Heart left ventricle (tissue), 16 donors: ENCODE results near the gene ANKRD11. TPM values are rescaled to one million over a fixed set of nuclear protein-coding genes. Genes with fewer than 3 reads are reported as not detected.

Experiments
- ATAC-seq, 4 donors: fragments of 200-7000 bp; cut with Tn5 transposase; one replicate each; pipeline ENCODE4 v1.9.1; 2020 to 2022; ENCODE audit warnings: moderate library complexity in 4 of 4, mild to moderate bottlenecking in 3 of 4, moderate number of reproducible peaks in 1 of 4
- DNase-seq, 5 donors: peaks; one replicate each; pipeline ENCODE4 v3.0.0-alpha.2; 2020
- H3K27ac ChIP-seq, 12 donors: fragments of 200-600 bp; sonication (generic) in 4 of 12; one replicate each; pipeline versions ENCODE4 v1.5.0 to v1.8.0; 2016 to 2022; ENCODE audit warnings: mild to moderate bottlenecking in 2 of 12
- H3K27me3 ChIP-seq, 9 donors: fragments of 200-600 bp; sonication (generic) in 2 of 9; one replicate each; pipeline versions ENCODE4 v1.5.1 to v1.8.0; 2016 to 2022; ENCODE audit warnings: mild to moderate bottlenecking in 3 of 9
- H3K36me3 ChIP-seq, 9 donors: fragments of 200-600 bp; sonication (generic) in 2 of 9; one replicate each; pipeline versions ENCODE4 v1.5.0 to v1.8.0; 2018 to 2022; ENCODE audit warnings: mild to moderate bottlenecking in 2 of 9
- H3K4me1 ChIP-seq, 12 donors: fragments of 200-600 bp; sonication (generic) in 4 of 12; one replicate each; pipeline versions ENCODE4 v1.5.0 to v1.8.0; 2016 to 2022; ENCODE audit warnings: mild to moderate bottlenecking in 3 of 12
- H3K4me3 ChIP-seq, 12 donors: fragments of 200-600 bp; sonication (generic) in 4 of 12; one replicate each; pipeline versions ENCODE4 v1.5.0 to v1.8.0; 2017 to 2022; ENCODE audit warnings: mild to moderate bottlenecking in 9 of 12, moderate library complexity in 4 of 12
- H3K9me3 ChIP-seq, 12 donors: fragments of 200-600 bp; sonication (generic) in 4 of 12; one replicate each; pipeline versions ENCODE4 v1.5.0 to v1.8.0; 2016 to 2022; ENCODE audit warnings: mild to moderate bottlenecking in 1 of 12
- CTCF ChIP-seq, 12 donors: fragments of 200-600 bp; sonication (generic) in 4 of 12; IDR thresholded peaks; one replicate each; pipeline versions ENCODE4 v1.5.0 to v1.8.0; 2018 to 2022; ENCODE audit warnings: antibody characterized with exemption in 12 of 12, mild to moderate bottlenecking in 5 of 12
- POLR2A ChIP-seq, 2 donors: fragments of 450-650 bp; IDR thresholded peaks; one replicate each; pipeline ENCODE4 v1.6.1; 2017; ENCODE audit warnings: antibody characterized with exemption in 2 of 2, mild to moderate bottlenecking in 2 of 2, moderate library complexity in 2 of 2
- WGBS, 4 donors: extraction: QIAGEN DNeasy Blood & Tissue Kit in 2 of 4; methylation state at CpG; one replicate each; pipeline versions ENCODE4 v1.1.5 to v1.1.7; 2013 to 2018; 5-methylcytosine and 5-hydroxymethylcytosine counted together
- intact Hi-C, 10 donors: fragments of 100-400 bp; cut with DNase I; formaldehyde crosslinking; loops; one replicate each; pipeline versions ENCODE4 v1.11.1 to v1.14.2; 2022
- polyA plus RNA-seq, 2 donors: library from polyadenylated mRNA; stranded (reverse); fragments of 200-250 nt; gene quantifications; one replicate each; pipeline ENCODE4 v1.2.3, GENCODE V29; 2013
- total RNA-seq, 9 donors: library from RNA; depleted of rRNA in 2 of 9; stranded (reverse); fragments of >200 nt in 2 of 9; fragmentation: NEBNext Ultra II Directional in 3 of 9; extraction: Animal tissue kit (Norgen Biotek cat#: 25700) in 3 of 9; gene quantifications; one replicate each; pipeline versions ENCODE4 v1.1.0 to v1.2.4, GENCODE V29; 2016 to 2023
- donor health status: ischemic (EF 13 %, LVEDD 7.1; RV severe dilation, severe dysfunction).
- donor health status: healthy with polysubstance abuse.
- donor health status: DM: no; HTN: yes; CAD: no.
- donor health status: DM: no; HTN: no; CAD: no.
- donor health status: ischemic (EF 25% LVEDD 6.9; RV normal size, moderate dysfunction).
- donor health status: ischemic (EF 25% LVEDD 5.7; RV mildly dilated, moderate dysfunction).
- donor health status: healthy.
- donor health status: DM: yes; HTN: yes; CAD: no.
- donor health status: ischemic (EF 35%, LVEDD 5.7; RV mildly dilated, moderate dysfunction).
- donor health status: nonischemic (EF 11% LVEDD 7.7; RV severe dilation, severe dysfunction).
- donor health status: DM: yes; HTN: yes; CAD: no.
- donor health status: PGD.
- donor health status: ischemic (EF 29% LVEDD 5.4; RV normal size, mild dysfunction).
- donor health status: nonischemic (EF 23%, LVEDD 6.1; RV moderate dilation, normal function).

The ANKRD11 gene
- total and polyA plus RNA-seq, 11 donors, result 53.6 to 123 (median 67.7) TPM

GRCh38 chr16:89523680-89524344, 33.5 kb upstream of the ANKRD11 start:
- Histone ChIP-seq H3K36me3 (peaks cover 0 to 99% (median 93%) of the 10 kb centered on the region in 9 donors), H3K9me3 (no peaks in the 10 kb centered on the region), H3K4me1 (peaks cover 3 to 27% (median 15%) of the 10 kb centered on the region in 12 donors), H3K27me3 (no peaks in the 10 kb centered on the region), H3K27ac (peak overlapping the region in 11 of 12 donors; percentile 28 to 81 (median 65)), H3K4me3 (peak overlapping the region in 10 of 12 donors; percentile 5 to 37 (median 26))
- ATAC-seq (peak; percentile 32 to 85 (median 54)), DNase-seq (peak in 1 of 5 donors; percentile 33)
- intact Hi-C loops, result loop anchor here in 1 of 10 donors (5.0 kb wide), 1 partner anchor 33 kb away; no protein-coding TSS in a partner anchor
- 59 to 73% (median 67%) methylated on average over 29 to 32 of the region's 32 CpGs for WGBS, 4 donors
- peak in 2 of 12 donors; percentile 21 to 27 for TF ChIP-seq CTCF (IDR thresholded peaks at IDR 0.05)
- no peak for TF ChIP-seq POLR2A (IDR thresholded peaks at IDR 0.05)

GRCh38 chr16:89522287-89522686, 31.9 kb upstream of the ANKRD11 start:
- Histone ChIP-seq H3K4me3 (no peak overlapping the region), H3K9me3 (no peaks in the 10 kb centered on the region), H3K36me3 (peaks cover 0 to 99% (median 94%) of the 10 kb centered on the region in 9 donors), H3K4me1 (peaks cover 3 to 27% (median 15%) of the 10 kb centered on the region in 12 donors), H3K27ac (peak overlapping the region in 1 of 12 donors; percentile 81), H3K27me3 (no peaks in the 10 kb centered on the region)
- DNase-seq (no peak), ATAC-seq (no peak)
- intact Hi-C loops, result loop anchor here in 1 of 10 donors (5.0 kb wide), 1 partner anchor 35 kb away; no protein-coding TSS in a partner anchor
- 93 to 97% (median 95%) methylated on average over 31 of the region's 31 CpGs for WGBS, 4 donors
- TF ChIP-seq POLR2A (IDR thresholded peaks at IDR 0.05), result no peak
- no peak for TF ChIP-seq CTCF (IDR thresholded peaks at IDR 0.05)

- no peaks in the 10 kb centered on the region for H3K9me3 ChIP-seq
- DNase-seq (no peak), ATAC-seq (no peak)
- H3K4me3 ChIP-seq, result no peak overlapping the region
- no peaks in the 10 kb centered on the region for H3K27me3 ChIP-seq
- 78 to 87% (median 84%) methylated on average over 15 of the region's 15 CpGs for WGBS, 4 donors
- H3K36me3 ChIP-seq, result peaks cover 0 to 100% (median 93%) of the 10 kb centered on the region in 9 donors
- intact Hi-C loops, result loop anchor here in 1 of 10 donors (5.0 kb wide), 1 partner anchor 37 kb away; no protein-coding TSS in a partner anchor
- peaks cover 0 to 17% (median 6%) of the 10 kb centered on the region in 12 donors for H3K4me1 ChIP-seq
- H3K27ac ChIP-seq, result no peak overlapping the region
- TF ChIP-seq POLR2A (IDR thresholded peaks at IDR 0.05) (no peak), CTCF (IDR thresholded peaks at IDR 0.05) (no peak)
Observed at GRCh38 chr16:89519881-89520280, 29.5 kb upstream of the ANKRD11 start.

GRCh38 chr16:89517128-89517527, 26.8 kb upstream of the ANKRD11 start:
- no peaks in the 10 kb centered on the region for H3K9me3 ChIP-seq
- H3K4me3 ChIP-seq, result no peak overlapping the region
- intact Hi-C loops, result no loop called here
- H3K27ac ChIP-seq, result no peak overlapping the region
- no peaks in the 10 kb centered on the region for H3K27me3 ChIP-seq
- peaks cover 0 to 100% (median 93%) of the 10 kb centered on the region in 9 donors for H3K36me3 ChIP-seq
- TF ChIP-seq POLR2A (IDR thresholded peaks at IDR 0.05) (no peak), CTCF (IDR thresholded peaks at IDR 0.05) (no peak)
- DNase-seq (no peak), ATAC-seq (no peak)
- no peaks in the 10 kb centered on the region for H3K4me1 ChIP-seq
- 70 to 87% (median 79%) methylated on average over 9 of the region's 9 CpGs for WGBS, 4 donors
